Skeletal muscle tissue (tissue), 4 donors: ENCODE measurements around the gene MRAS. TPM values are rescaled to one million over a fixed set of nuclear protein-coding genes. Genes with fewer than 3 reads are reported as not detected.

Experiments
- H3K27ac ChIP-seq: one replicate; pipeline ENCODE4 v1.7.0; 2013; ENCODE audit warnings: mild to moderate bottlenecking, low read depth, low read length, inconsistent platforms
- H3K27me3 ChIP-seq, 3 donors: one replicate each; pipeline ENCODE4 v1.7.0; 2013; ENCODE audit warnings: low read length in 3 of 3; ENCODE audit not compliant: control insufficient read depth in 3 of 3, insufficient read depth in 3 of 3
- H3K36me3 ChIP-seq, 3 donors: one replicate each; pipeline ENCODE4 v1.7.0; 2013; ENCODE audit warnings: low read length in 3 of 3; ENCODE audit not compliant: control insufficient read depth in 3 of 3, insufficient read depth in 3 of 3
- H3K4me1 ChIP-seq, 3 donors: one replicate each; pipeline ENCODE4 v1.7.0; 2013; ENCODE audit warnings: low read length in 3 of 3, mild to moderate bottlenecking in 3 of 3; ENCODE audit not compliant: control insufficient read depth in 3 of 3, insufficient read depth in 3 of 3
- H3K4me3 ChIP-seq, 3 donors: one replicate each; pipeline ENCODE4 v1.7.0; 2013; ENCODE audit warnings: low read length in 3 of 3
- H3K9ac ChIP-seq, 3 donors: one replicate each; pipeline ENCODE4 v1.7.0; 2013; ENCODE audit warnings: low read length in 3 of 3, mild to moderate bottlenecking in 3 of 3, moderate library complexity in 2 of 3, low read depth in 1 of 3
- H3K9me3 ChIP-seq, 3 donors: one replicate each; pipeline ENCODE4 v1.7.0; 2013; ENCODE audit warnings: low read length in 3 of 3; ENCODE audit not compliant: control insufficient read depth in 3 of 3
- total RNA-seq: library from RNA; depleted of rRNA; stranded (reverse); fragments of >200 nt; gene quantifications from one replicate; pipeline ENCODE4 v1.2.3, GENCODE V29; 2014
- donor health status: Osteomylitis.

Gene MRAS
- total RNA-seq, 1 donor from 2014 or later, result 28.7 TPM

GRCh38 chr3:138355071-138355470, 6.7 kb downstream of the MRAS start:
- no peak overlapping the region for H3K9ac ChIP-seq
- no peak overlapping the region for H3K27ac ChIP-seq
- H3K4me1 ChIP-seq, result peaks cover 64 to 83% (median 68%) of the 10 kb centered on the region in 3 donors
- no peaks in the 10 kb centered on the region for H3K27me3 ChIP-seq
- no peak overlapping the region for H3K4me3 ChIP-seq
- H3K9me3 ChIP-seq, result no peaks in the 10 kb centered on the region
- peaks cover 0 to 13% (median 10%) of the 10 kb centered on the region in 3 donors for H3K36me3 ChIP-seq

- Histone ChIP-seq H3K9me3 (no peaks in the 10 kb centered on the region), H3K9ac (peak overlapping the region in 1 of 3 donors; percentile 7), H3K4me1 (peaks cover 64 to 83% (median 68%) of the 10 kb centered on the region in 3 donors), H3K4me3 (no peak overlapping the region), H3K36me3 (peaks cover 0 to 12% (median 10%) of the 10 kb centered on the region in 3 donors), H3K27ac (peak overlapping the region; percentile 33), H3K27me3 (no peaks in the 10 kb centered on the region)
Observed at GRCh38 chr3:138356730-138357405, 8.5 kb downstream of the MRAS start.

- H3K27ac ChIP-seq, result peak overlapping the region; percentile 19
- H3K27me3 ChIP-seq, result no peaks in the 10 kb centered on the region
- no peaks in the 10 kb centered on the region for H3K9me3 ChIP-seq
- H3K4me3 ChIP-seq, result no peak overlapping the region
- peaks cover 59 to 86% (median 75%) of the 10 kb centered on the region in 3 donors for H3K4me1 ChIP-seq
- H3K9ac ChIP-seq, result peak overlapping the region in 1 of 3 donors; percentile 22
- H3K36me3 ChIP-seq, result peaks cover 0 to 10% (median 9%) of the 10 kb centered on the region in 3 donors
Observed at GRCh38 chr3:138359148-138359918, 11.0 kb downstream of the MRAS start.

- H3K4me1 ChIP-seq, result peaks cover 67 to 93% (median 84%) of the 10 kb centered on the region in 3 donors
- H3K36me3 ChIP-seq, result peaks cover 0 to 9% (median 7%) of the 10 kb centered on the region in 3 donors
- H3K27ac ChIP-seq, result peak overlapping the region; percentile 54
- no peaks in the 10 kb centered on the region for H3K27me3 ChIP-seq
- H3K9ac ChIP-seq, result peak overlapping the region in 2 of 3 donors; percentile 43 to 62
- H3K4me3 ChIP-seq, result no peak overlapping the region
- H3K9me3 ChIP-seq, result no peaks in the 10 kb centered on the region
Observed at GRCh38 chr3:138359919-138360868, 11.8 kb downstream of the MRAS start.

GRCh38 chr3:138360869-138361525, 12.6 kb downstream of the MRAS start:
- H3K4me3 ChIP-seq, result peak overlapping the region in 1 of 3 donors; percentile 29
- H3K36me3 ChIP-seq, result peaks cover 0 to 3% (median under 1%) of the 10 kb centered on the region in 3 donors
- H3K9ac ChIP-seq, result peak overlapping the region; percentile 23 to 45 (median 32)
- H3K27ac ChIP-seq, result peak overlapping the region; percentile 54
- H3K4me1 ChIP-seq, result peaks cover 69 to 95% (median 89%) of the 10 kb centered on the region in 3 donors
- H3K9me3 ChIP-seq, result no peaks in the 10 kb centered on the region
- no peaks in the 10 kb centered on the region for H3K27me3 ChIP-seq

GRCh38 chr3:138361561-138361971, 13.2 kb downstream of the MRAS start:
- no peaks in the 10 kb centered on the region for H3K27me3 ChIP-seq
- H3K4me3 ChIP-seq, result no peak overlapping the region
- H3K9ac ChIP-seq, result peak overlapping the region in 2 of 3 donors; percentile 32 to 45
- no peaks in the 10 kb centered on the region for H3K36me3 ChIP-seq
- peaks cover 69 to 95% (median 90%) of the 10 kb centered on the region in 3 donors for H3K4me1 ChIP-seq
- H3K27ac ChIP-seq, result peak overlapping the region; percentile 54
- no peaks in the 10 kb centered on the region for H3K9me3 ChIP-seq

GRCh38 chr3:138362538-138362937, 14.2 kb downstream of the MRAS start:
- no peaks in the 10 kb centered on the region for H3K36me3 ChIP-seq
- H3K9me3 ChIP-seq, result no peaks in the 10 kb centered on the region
- no peaks in the 10 kb centered on the region for H3K27me3 ChIP-seq
- H3K27ac ChIP-seq, result no peak overlapping the region
- no peak overlapping the region for H3K4me3 ChIP-seq
- H3K9ac ChIP-seq, result peak overlapping the region in 2 of 3 donors; percentile 16 to 52
- H3K4me1 ChIP-seq, result peaks cover 73 to 96% (median 90%) of the 10 kb centered on the region in 3 donors

GRCh38 chr3:138363322-138363721, 14.9 kb downstream of the MRAS start:
- Histone ChIP-seq H3K9me3 (no peaks in the 10 kb centered on the region), H3K27me3 (no peaks in the 10 kb centered on the region), H3K4me1 (peaks cover 74 to 97% (median 92%) of the 10 kb centered on the region in 3 donors), H3K4me3 (no peak overlapping the region), H3K27ac (no peak overlapping the region), H3K9ac (no peak overlapping the region), H3K36me3 (no peaks in the 10 kb centered on the region)
